Mucosa of rectum (tissue), 2 donors: ENCODE results near the gene DUS1L.

Source experiments
- H3K27ac ChIP-seq, 2 donors: one replicate each; pipeline ENCODE4 v1.7.0; 2013; ENCODE audit warnings: inconsistent platforms in 2 of 2, low read depth in 2 of 2, low read length in 2 of 2
- H3K27me3 ChIP-seq, 2 donors: one replicate each; pipeline ENCODE4 v1.7.0; 2013; ENCODE audit warnings: low read length in 2 of 2; ENCODE audit not compliant: control insufficient read depth in 2 of 2, insufficient read depth in 2 of 2
- H3K36me3 ChIP-seq, 2 donors: one replicate each; pipeline ENCODE4 v1.7.0; 2013; ENCODE audit warnings: low read length in 2 of 2; ENCODE audit not compliant: control insufficient read depth in 2 of 2, insufficient read depth in 2 of 2
- H3K4me1 ChIP-seq, 2 donors: one replicate each; pipeline ENCODE4 v1.7.0; 2013; ENCODE audit warnings: low read length in 2 of 2, mild to moderate bottlenecking in 1 of 2; ENCODE audit not compliant: control insufficient read depth in 2 of 2, insufficient read depth in 2 of 2
- H3K4me3 ChIP-seq, 2 donors: one replicate each; pipeline ENCODE4 v1.7.0; 2013; ENCODE audit warnings: low read length in 2 of 2
- H3K9ac ChIP-seq, 2 donors: one replicate each; pipeline ENCODE4 v1.7.0; 2013; ENCODE audit warnings: low read length in 2 of 2, low read depth in 1 of 2, mild to moderate bottlenecking in 1 of 2
- H3K9me3 ChIP-seq, 2 donors: one replicate each; pipeline ENCODE4 v1.7.0; 2013; ENCODE audit warnings: low read length in 2 of 2; ENCODE audit not compliant: control insufficient read depth in 2 of 2
- donor health status: healthy.
- donor health status: Normal muscosa, but diverticular disease.

The DUS1L gene

DNA sequence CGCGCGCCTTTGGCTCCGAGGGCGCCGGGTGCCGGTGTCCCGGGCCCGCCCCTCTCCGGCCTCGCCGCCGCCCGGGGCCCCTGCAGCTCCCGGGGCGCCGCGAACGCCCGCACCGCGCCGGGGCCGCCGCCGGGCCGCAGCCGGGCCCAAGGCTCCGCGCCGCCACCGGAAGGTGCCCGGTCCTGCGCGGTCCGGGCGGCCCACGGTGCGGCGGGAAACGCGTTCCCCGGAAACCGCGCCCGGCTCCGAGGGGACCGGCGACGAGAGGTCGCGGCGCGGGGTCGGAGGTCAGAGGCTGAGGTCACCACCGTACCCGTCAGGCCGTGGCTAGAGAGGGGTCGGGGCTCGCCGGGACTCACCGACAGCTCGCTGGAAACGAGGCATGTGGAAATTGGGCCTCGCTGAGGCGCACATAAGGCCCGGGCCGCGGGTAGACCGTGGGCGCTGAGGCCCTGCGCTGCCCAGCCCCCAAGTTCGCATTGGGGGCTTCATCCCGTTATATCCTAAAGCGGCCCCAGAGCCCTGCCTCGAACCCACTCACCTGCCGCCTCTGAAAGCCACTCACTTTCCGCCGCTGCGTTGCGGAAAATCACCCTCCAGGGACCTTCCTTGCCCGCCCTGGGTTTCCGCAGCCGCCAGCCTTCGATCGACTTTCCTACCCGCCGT is at the start of gene DUS1L:
Gene DUS1L, minus strand, starts transcription at position 167 of the 666 bp plus-strand sequence. CDS start 745 bp downstream, outside the sequence.
- Histone ChIP-seq H3K9ac (peak within 1 kb of the TSS; percentile 80 to 87), H3K36me3 (peaks cover 17 to 27% of the 10 kb centered on the region in 2 donors), H3K4me3 (peak within 1 kb of the TSS; percentile 75 to 76), H3K9me3 (no peaks in the 10 kb centered on the region), H3K27ac (peak within 1 kb of the TSS; percentile 71 to 75), H3K27me3 (no peaks in the 10 kb centered on the region), H3K4me1 (peaks cover 12 to 17% of the 10 kb centered on the region in 2 donors)

GRCh38 chr17:82114872-82115271 is 49.3 kb upstream of the DUS1L start:
- H3K9me3 ChIP-seq: no peaks in the 10 kb centered on the region
- no peak overlapping the region for H3K4me3 ChIP-seq
- no peak overlapping the region for H3K9ac ChIP-seq
- H3K27me3 ChIP-seq: no peaks in the 10 kb centered on the region
- no peak overlapping the region for H3K27ac ChIP-seq
- H3K4me1 ChIP-seq: no peaks in the 10 kb centered on the region
- H3K36me3 ChIP-seq: peaks cover 0 to 4% of the 10 kb centered on the region in 2 donors

- H3K27ac ChIP-seq: no peak overlapping the region
These were observed 48.8 kb upstream of the DUS1L start for GRCh38 chr17:82114447-82114846.

GRCh38 chr17:82113941-82114340 is 48.3 kb upstream of the DUS1L start:
- Histone ChIP-seq H3K9me3 (no peaks in the 10 kb centered on the region), H3K4me1 (no peaks in the 10 kb centered on the region), H3K36me3 (peaks cover 0 to 4% of the 10 kb centered on the region in 2 donors), H3K27ac (no peak overlapping the region), H3K27me3 (no peaks in the 10 kb centered on the region), H3K4me3 (no peak overlapping the region), H3K9ac (no peak overlapping the region)

More at GRCh38 chr17:82114447-82114846, 48.8 kb upstream of the DUS1L start:
- Histone ChIP-seq H3K4me1 (no peaks in the 10 kb centered on the region), H3K4me3 (no peak overlapping the region), H3K9me3 (no peaks in the 10 kb centered on the region), H3K9ac (no peak overlapping the region), H3K27me3 (no peaks in the 10 kb centered on the region), H3K36me3 (peaks cover 0 to 4% of the 10 kb centered on the region in 2 donors)

- Histone ChIP-seq H3K36me3 (peaks cover 0 to 4% of the 10 kb centered on the region in 2 donors), H3K4me3 (no peak overlapping the region), H3K4me1 (no peaks in the 10 kb centered on the region), H3K27ac (no peak overlapping the region), H3K9me3 (no peaks in the 10 kb centered on the region), H3K9ac (no peak overlapping the region), H3K27me3 (no peaks in the 10 kb centered on the region)
These were observed 47.8 kb upstream of the DUS1L start for GRCh38 chr17:82113422-82113821.

- Histone ChIP-seq H3K4me1 (no peaks in the 10 kb centered on the region), H3K27ac (no peak overlapping the region), H3K27me3 (no peaks in the 10 kb centered on the region), H3K9ac (no peak overlapping the region), H3K4me3 (no peak overlapping the region), H3K36me3 (peaks cover 0 to 2% of the 10 kb centered on the region in 2 donors), H3K9me3 (no peaks in the 10 kb centered on the region)
These were observed 47.3 kb upstream of the DUS1L start for GRCh38 chr17:82112914-82113311.

GRCh38 chr17:82112181-82112913 is 46.7 kb upstream of the DUS1L start:
- Histone ChIP-seq H3K36me3 (peaks cover 0 to 2% of the 10 kb centered on the region in 2 donors), H3K9me3 (no peaks in the 10 kb centered on the region), H3K4me3 (no peak overlapping the region), H3K27ac (no peak overlapping the region), H3K4me1 (no peaks in the 10 kb centered on the region), H3K27me3 (no peaks in the 10 kb centered on the region), H3K9ac (no peak overlapping the region)

DNA sequence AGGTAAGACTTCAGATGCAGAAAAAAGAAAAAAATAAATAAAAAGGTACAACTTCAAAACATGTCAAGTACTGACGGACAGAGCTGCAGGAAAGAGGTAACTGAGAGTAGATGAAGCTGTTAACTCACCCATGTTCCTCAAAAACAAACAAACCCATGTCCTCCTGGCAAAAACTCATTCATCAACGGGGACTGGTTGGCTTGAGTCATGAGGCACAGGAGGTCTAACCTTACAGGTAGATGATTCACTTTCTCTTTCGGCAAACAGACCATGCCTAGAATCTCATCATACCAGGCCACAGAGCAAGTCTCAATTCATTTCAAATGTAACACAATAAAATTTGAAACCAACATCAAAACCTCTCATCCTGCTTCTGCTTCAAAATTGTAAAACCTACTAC is 44.7 kb upstream of the DUS1L start:
- Histone ChIP-seq H3K4me1 (peaks cover 13 to 17% of the 10 kb centered on the region in 2 donors), H3K9ac (no peak overlapping the region), H3K9me3 (no peaks in the 10 kb centered on the region), H3K36me3 (peaks cover 0 to 2% of the 10 kb centered on the region in 2 donors), H3K4me3 (no peak overlapping the region), H3K27me3 (no peaks in the 10 kb centered on the region), H3K27ac (no peak overlapping the region)

- peaks cover 0 to 2% of the 10 kb centered on the region in 2 donors for H3K36me3 ChIP-seq
- H3K27me3 ChIP-seq: no peaks in the 10 kb centered on the region
- H3K9me3 ChIP-seq: no peaks in the 10 kb centered on the region
- H3K9ac ChIP-seq: no peak overlapping the region
- H3K4me1 ChIP-seq: peaks cover 16 to 22% of the 10 kb centered on the region in 2 donors
- H3K27ac ChIP-seq: no peak overlapping the region
- H3K4me3 ChIP-seq: no peak overlapping the region
These were observed 43.4 kb upstream of the DUS1L start for GRCh38 chr17:82108961-82109475.

DNA sequence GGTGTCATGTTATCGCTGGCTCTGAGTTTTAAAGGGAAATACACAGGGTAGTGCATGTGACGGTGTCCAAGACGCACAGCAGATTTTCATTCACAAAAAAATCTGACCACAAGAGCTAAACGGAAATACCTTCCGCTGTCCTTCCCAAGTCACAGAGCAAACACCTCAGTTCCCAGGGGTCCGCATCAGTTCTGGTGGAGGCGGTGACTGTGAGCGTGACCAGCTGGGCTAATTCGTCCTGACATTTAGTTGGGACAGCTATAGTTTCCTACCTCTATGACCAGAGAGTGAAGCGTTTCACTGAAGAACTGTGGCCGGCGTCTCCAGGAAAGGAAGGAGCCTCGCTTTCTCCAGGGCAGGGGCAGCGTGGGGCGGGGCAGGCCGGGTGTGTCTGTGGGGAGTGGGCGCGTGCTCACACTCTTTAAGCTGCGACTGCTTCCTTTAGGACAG is 42.9 kb upstream of the DUS1L start:
- no peak overlapping the region for H3K27ac ChIP-seq
- peaks cover 0 to 2% of the 10 kb centered on the region in 2 donors for H3K36me3 ChIP-seq

More for the DNA sequence above, 42.9 kb upstream of the DUS1L start:
- Histone ChIP-seq H3K9ac (no peak overlapping the region), H3K4me3 (no peak overlapping the region), H3K27me3 (no peaks in the 10 kb centered on the region), H3K4me1 (peaks cover 16 to 27% of the 10 kb centered on the region in 2 donors), H3K9me3 (no peaks in the 10 kb centered on the region)
